ENCODE data around the gene MICAL3. TPM values are rescaled to one million over a fixed set of nuclear protein-coding genes. Genes with fewer than 3 reads are reported as not detected.

The MICAL3 gene
- total RNA-seq, 4 donors from 2014 or later = 30.4 to 57.1 (median 37.7) TPM

DNA sequence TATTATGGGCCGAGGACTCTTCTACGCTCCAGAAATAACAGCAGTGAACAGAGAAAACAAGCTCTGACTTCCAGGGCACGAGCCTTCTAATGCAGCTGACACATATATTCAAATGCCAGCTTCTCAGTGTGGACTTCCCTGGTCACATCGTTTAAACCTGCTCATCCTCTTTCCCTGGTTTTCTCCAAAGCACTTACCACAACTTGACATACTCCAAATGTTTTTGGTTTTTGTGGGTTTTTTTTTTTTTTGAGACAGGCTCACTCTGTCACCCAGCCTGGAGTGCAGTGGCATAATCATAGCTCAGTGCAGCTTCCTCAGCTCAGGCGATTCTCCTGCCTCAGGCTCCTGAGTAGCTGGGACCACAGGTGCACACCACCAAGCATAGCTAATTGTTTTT is 105.5 kb downstream of the MICAL3 start:
- H3K4me1 ChIP-seq = peaks cover 47% of the 10 kb centered on the region
- TF ChIP-seq EP300 (IDR thresholded peaks at IDR 0.05) (no peak), POLR2AphosphoS5 (IDR thresholded peaks at IDR 0.05) (no peak), POLR2A (IDR thresholded peaks at IDR 0.05) (no peak)
- TF ChIP-seq, protein P1, sequence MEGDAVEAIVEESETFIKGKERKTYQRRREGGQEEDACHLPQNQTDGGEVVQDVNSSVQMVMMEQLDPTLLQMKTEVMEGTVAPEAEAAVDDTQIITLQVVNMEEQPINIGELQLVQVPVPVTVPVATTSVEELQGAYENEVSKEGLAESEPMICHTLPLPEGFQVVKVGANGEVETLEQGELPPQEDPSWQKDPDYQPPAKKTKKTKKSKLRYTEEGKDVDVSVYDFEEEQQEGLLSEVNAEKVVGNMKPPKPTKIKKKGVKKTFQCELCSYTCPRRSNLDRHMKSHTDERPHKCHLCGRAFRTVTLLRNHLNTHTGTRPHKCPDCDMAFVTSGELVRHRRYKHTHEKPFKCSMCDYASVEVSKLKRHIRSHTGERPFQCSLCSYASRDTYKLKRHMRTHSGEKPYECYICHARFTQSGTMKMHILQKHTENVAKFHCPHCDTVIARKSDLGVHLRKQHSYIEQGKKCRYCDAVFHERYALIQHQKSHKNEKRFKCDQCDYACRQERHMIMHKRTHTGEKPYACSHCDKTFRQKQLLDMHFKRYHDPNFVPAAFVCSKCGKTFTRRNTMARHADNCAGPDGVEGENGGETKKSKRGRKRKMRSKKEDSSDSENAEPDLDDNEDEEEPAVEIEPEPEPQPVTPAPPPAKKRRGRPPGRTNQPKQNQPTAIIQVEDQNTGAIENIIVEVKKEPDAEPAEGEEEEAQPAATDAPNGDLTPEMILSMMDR (IDR thresholded peaks at IDR 0.05) = no peak
- no peak overlapping the region for H3K4me3 ChIP-seq
- WGBS = 66% methylated on average over 5 of the region's 5 CpGs
- DNase-seq (ENCODE audit: low spot score in 2 of 2) = peak in 1 of 2 donors; percentile 23
- no peaks in the 10 kb centered on the region for H3K36me3 ChIP-seq
- H3K27ac ChIP-seq = no peak overlapping the region
- H3K27me3 ChIP-seq = no peaks in the 10 kb centered on the region
- H3K9me3 ChIP-seq = no peaks in the 10 kb centered on the region

DNA sequence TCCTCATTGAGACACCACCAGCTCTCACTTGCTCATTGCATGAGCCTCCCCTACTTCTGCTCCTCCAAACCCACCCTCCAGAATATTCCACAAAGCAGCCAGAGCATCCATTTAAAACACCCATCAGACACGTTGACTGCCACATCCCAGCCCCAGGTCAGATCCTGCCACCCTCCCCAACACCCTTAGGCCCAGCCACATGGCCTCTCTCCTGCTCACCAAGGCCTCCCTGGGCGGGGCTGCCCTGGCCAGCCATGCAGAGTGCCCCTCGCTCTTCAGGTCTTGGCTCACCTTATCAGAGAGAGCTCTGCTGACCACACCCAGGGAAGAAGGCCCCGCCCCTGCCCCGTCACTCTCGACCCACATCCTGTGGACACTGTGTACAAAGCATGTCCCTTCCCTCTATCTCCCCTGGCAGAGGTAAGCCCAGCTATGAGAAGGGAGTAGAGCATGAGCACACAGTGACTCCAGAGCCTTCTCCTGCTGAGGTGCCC is 106.8 kb downstream of the MICAL3 start:
- H3K27ac ChIP-seq = no peak overlapping the region
- H3K4me3 ChIP-seq = no peak overlapping the region
- H3K27me3 ChIP-seq = no peaks in the 10 kb centered on the region
- H3K36me3 ChIP-seq = no peaks in the 10 kb centered on the region
- DNase-seq (ENCODE audit: low spot score in 2 of 2) = peak in 1 of 2 donors; percentile 68
- TF ChIP-seq POLR2A (IDR thresholded peaks at IDR 0.05) = no peak
- no peak for TF ChIP-seq EP300 (IDR thresholded peaks at IDR 0.05)
- no peak for TF ChIP-seq POLR2AphosphoS5 (IDR thresholded peaks at IDR 0.05)
- TF ChIP-seq, protein P1 (IDR thresholded peaks at IDR 0.05) = no peak
- H3K4me1 ChIP-seq = peaks cover 35% of the 10 kb centered on the region
- H3K9me3 ChIP-seq = no peaks in the 10 kb centered on the region
- WGBS = 78% methylated on average over 6 of the region's 6 CpGs

DNA sequence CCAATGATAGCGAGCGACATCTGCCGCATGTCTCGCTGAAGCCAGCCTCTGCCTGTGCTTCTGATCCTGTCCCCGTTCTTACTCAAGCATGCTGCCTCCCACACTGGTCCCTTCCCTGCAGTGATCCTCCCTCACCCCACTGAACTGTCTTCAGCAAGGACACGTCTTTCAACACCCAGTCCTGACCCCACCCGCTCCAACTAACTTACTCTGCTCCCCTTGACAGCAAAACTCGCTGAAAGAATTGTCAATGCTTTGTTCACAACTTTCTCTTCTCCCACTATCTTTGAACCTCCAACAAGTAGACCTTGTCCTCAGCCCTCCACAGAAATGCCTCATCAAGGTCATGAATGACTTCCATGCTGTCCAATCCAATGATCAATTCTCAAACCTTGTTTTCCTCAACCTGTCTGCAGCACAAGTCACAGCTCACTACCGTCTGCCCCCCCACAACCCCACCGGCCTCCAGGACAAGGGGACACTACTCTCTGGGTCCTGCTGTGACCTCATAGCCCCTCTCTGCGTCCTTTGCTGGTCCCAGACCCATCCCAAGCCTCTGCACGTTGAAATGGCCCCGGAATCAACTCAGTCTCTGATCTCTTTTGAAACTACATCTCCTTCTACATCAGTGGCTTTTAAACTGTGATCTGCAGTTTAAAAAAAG is 108.0 kb downstream of the MICAL3 start:
- Histone ChIP-seq H3K4me1 (peaks cover 27% of the 10 kb centered on the region), H3K9me3 (no peaks in the 10 kb centered on the region), H3K27me3 (no peaks in the 10 kb centered on the region), H3K4me3 (no peak overlapping the region), H3K27ac (no peak overlapping the region), H3K36me3 (no peaks in the 10 kb centered on the region)
- 73% methylated on average over 13 of the region's 13 CpGs for WGBS
- TF ChIP-seq EP300 (IDR thresholded peaks at IDR 0.05) (no peak), POLR2A (IDR thresholded peaks at IDR 0.05) (no peak), POLR2AphosphoS5 (IDR thresholded peaks at IDR 0.05) (no peak)
- TF ChIP-seq, protein P1 (IDR thresholded peaks at IDR 0.05) = no peak
- DNase-seq (ENCODE audit: low spot score in 2 of 2) = no peak

DNA sequence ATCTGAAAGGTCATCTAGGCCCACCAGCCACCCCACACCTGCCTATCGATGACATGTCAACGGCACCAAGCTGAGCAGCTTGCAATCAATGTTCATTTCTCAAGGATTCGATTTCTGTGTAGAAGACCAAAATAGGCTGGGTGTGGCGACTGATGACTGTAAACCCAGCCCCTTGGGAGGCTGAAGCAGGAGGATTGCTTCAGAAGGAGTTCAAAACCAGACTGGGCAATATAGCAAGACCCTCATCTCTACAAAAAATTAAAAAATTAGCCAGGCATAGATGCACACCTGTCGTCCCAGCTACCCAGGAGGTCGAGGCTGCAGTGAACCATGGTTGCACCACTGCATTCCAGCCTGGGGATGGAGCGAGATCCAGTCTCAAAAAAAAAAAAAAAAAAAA is 108.7 kb downstream of the MICAL3 start:
- WGBS = 93% methylated on average over 7 of the region's 7 CpGs
- DNase-seq (ENCODE audit: low spot score in 2 of 2) = no peak
- Histone ChIP-seq H3K4me1 (peaks cover 29% of the 10 kb centered on the region), H3K36me3 (no peaks in the 10 kb centered on the region), H3K9me3 (no peaks in the 10 kb centered on the region), H3K27ac (no peak overlapping the region), H3K27me3 (no peaks in the 10 kb centered on the region), H3K4me3 (no peak overlapping the region)
- TF ChIP-seq EP300 (IDR thresholded peaks at IDR 0.05) (no peak), POLR2AphosphoS5 (IDR thresholded peaks at IDR 0.05) (no peak), POLR2A (IDR thresholded peaks at IDR 0.05) (no peak)
- TF ChIP-seq, protein P1 (IDR thresholded peaks at IDR 0.05) = no peak

DNA sequence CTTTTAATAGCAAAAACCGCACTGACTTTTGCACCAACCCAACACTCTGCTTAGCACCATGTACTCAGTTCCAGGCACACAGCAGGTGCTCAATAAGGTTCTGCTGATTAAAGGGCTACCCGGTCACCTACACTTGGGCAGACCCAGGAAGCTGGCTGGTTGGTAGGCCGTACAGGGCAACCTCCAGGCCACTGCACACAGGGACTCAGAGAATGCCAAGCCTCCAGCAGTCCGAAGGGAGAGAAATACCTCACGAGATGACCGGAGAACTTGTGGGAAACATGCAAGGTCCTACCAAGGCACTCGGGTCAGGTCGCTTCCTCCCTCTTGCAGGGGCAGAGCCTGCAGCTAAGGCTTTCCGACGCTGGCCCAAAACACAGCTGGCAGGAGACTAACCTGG is 109.2 kb downstream of the MICAL3 start:
- Histone ChIP-seq H3K27me3 (no peaks in the 10 kb centered on the region), H3K4me3 (no peak overlapping the region), H3K36me3 (no peaks in the 10 kb centered on the region), H3K4me1 (peaks cover 29% of the 10 kb centered on the region), H3K9me3 (no peaks in the 10 kb centered on the region), H3K27ac (no peak overlapping the region)
- TF ChIP-seq POLR2A (IDR thresholded peaks at IDR 0.05) = no peak
- TF ChIP-seq, protein P1 (IDR thresholded peaks at IDR 0.05) = no peak
- no peak for TF ChIP-seq POLR2AphosphoS5 (IDR thresholded peaks at IDR 0.05)
- no peak for TF ChIP-seq EP300 (IDR thresholded peaks at IDR 0.05)
- DNase-seq (ENCODE audit: low spot score in 2 of 2) = no peak
- WGBS = 97% methylated on average over 9 of the region's 10 CpGs

All from suprapubic skin (tissue), 4 donors.